ENCODE measurements around the gene ZNF76. TPM values are rescaled to one million over a fixed set of nuclear protein-coding genes. Genes with fewer than 3 reads are reported as not detected.

ZNF76 gene
- total and polyA plus RNA-seq, 9 of the 15 experiments (the other 6 are each of a cell fraction or from before 2014, with no cell fraction given): 1.2 to 17.8 (median 10.7) TPM

- no peak for TF ChIP-seq RNF219 (CRISPR knock-in tag; IDR thresholded peaks at IDR 0.05)
- TF ChIP-seq EWSR1 (IDR thresholded peaks at IDR 0.05; ENCODE audit: borderline replicate concordance, low read depth, partially characterized antibody): no peak
- TF ChIP-seq RBBP5 (IDR thresholded peaks at IDR 0.05; ENCODE audit: borderline replicate concordance, insufficient read depth, low read length, poor library complexity, severe bottlenecking): peak; percentile 21
- no peak for TF ChIP-seq STAT5A (IDR thresholded peaks at IDR 0.05; ENCODE audit: borderline replicate concordance, low read length)
- TF ChIP-seq TBL1XR1 (IDR thresholded peaks at IDR 0.05; ENCODE audit: low read length in 2 of 2): no peak
- TF ChIP-seq ZBTB1 (CRISPR knock-in tag; IDR thresholded peaks at IDR 0.05; ENCODE audit: borderline replicate concordance, low read depth): no peak
- TF ChIP-seq, protein P1, sequence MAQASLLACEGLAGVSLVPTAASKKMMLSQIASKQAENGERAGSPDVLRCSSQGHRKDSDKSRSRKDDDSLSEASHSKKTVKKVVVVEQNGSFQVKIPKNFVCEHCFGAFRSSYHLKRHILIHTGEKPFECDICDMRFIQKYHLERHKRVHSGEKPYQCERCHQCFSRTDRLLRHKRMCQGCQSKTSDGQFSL (CRISPR knock-in tag; IDR thresholded peaks at IDR 0.05): 0 out of 2 replicates have a peak, but pooled peaks have one; percentile 15
- TF ChIP-seq, protein P1 (tag; IDR thresholded peaks at IDR 0.05): no peak
- TF ChIP-seq ZNF175 (CRISPR knock-in tag; IDR thresholded peaks at IDR 0.05; ENCODE audit: low read depth): no peak
- no peak for TF ChIP-seq ZNF217 (CRISPR knock-in tag; IDR thresholded peaks at IDR 0.05)
- TF ChIP-seq, protein P2, sequence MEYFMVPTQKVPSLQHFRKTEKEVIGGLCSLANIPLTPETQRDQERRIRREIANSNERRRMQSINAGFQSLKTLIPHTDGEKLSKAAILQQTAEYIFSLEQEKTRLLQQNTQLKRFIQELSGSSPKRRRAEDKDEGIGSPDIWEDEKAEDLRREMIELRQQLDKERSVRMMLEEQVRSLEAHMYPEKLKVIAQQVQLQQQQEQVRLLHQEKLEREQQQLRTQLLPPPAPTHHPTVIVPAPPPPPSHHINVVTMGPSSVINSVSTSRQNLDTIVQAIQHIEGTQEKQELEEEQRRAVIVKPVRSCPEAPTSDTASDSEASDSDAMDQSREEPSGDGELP (CRISPR knock-in tag; IDR thresholded peaks at IDR 0.05; ENCODE audit: borderline replicate concordance): peak; percentile 13; the same call in 1 of the 2 replicates
- TF ChIP-seq RCOR1 (IDR thresholded peaks at IDR 0.05; ENCODE audit: borderline replicate concordance in 1 of 2, low read depth in 2 of 2, low read length in 2 of 2): peak in 1 of 2 experiments; percentile 34; a peak in 1 of 4 replicates
- TF ChIP-seq POLR2AphosphoS5 (IDR thresholded peaks at IDR 0.05; ENCODE audit: control insufficient read depth, insufficient read depth, low read depth, low read length): peak; percentile 47; the same call in 1 of the 2 replicates
- TF ChIP-seq POLR3A (IDR thresholded peaks at IDR 0.05; ENCODE audit: borderline replicate concordance, extremely low read depth, insufficient read depth, insufficient read length): no peak
- no peak for TF ChIP-seq GTF2A2 (tag; IDR thresholded peaks at IDR 0.05)
- no peak for TF ChIP-seq ZNF766 (CRISPR knock-in tag; conservative IDR thresholded peaks at IDR 0.05)
- no peak for TF ChIP-seq ZNF655 (CRISPR knock-in tag; IDR thresholded peaks at IDR 0.05)
- no peak for TF ChIP-seq ZNF589 (CRISPR knock-in tag; IDR thresholded peaks at IDR 0.05; ENCODE audit: low read depth)
- peak; percentile 37; the same call in 1 of the 2 replicates for TF ChIP-seq PHF8 (IDR thresholded peaks at IDR 0.05; ENCODE audit: borderline replicate concordance, low read length)
Observed at GRCh38 chr6:35302604-35303241, 43.2 kb downstream of the ZNF76 start (continued).

All from K562 (cell line).